ENCODE results near the gene EMC6. TPM values are rescaled to one million over a fixed set of nuclear protein-coding genes. Genes with fewer than 3 reads are reported as not detected.

The EMC6 gene
- total RNA-seq, 1 donor from 2014 or later, result 75.0 TPM

- H3K36me3 ChIP-seq, result peaks cover 20 to 25% of the 10 kb centered on the region in 2 donors
- intact Hi-C loops (cut with DNase I), result no loop called here
Observed at GRCh38 chr17:3710951-3711383, 42.4 kb downstream of the EMC6 start.

GRCh38 chr17:3712811-3713463 lies 44.3 kb downstream of the EMC6 start:
- Histone ChIP-seq H3K9me3 (no peaks in the 10 kb centered on the region), H3K27me3 (no peaks in the 10 kb centered on the region), H3K27ac (no peak overlapping the region), H3K4me1 (no peaks in the 10 kb centered on the region), H3K36me3 (peaks cover 38 to 39% of the 10 kb centered on the region in 2 donors), H3K4me3 (no peak overlapping the region)
- TF ChIP-seq CTCF (IDR thresholded peaks at IDR 0.05), result no peak
- intact Hi-C loops (cut with DNase I), result no loop called here
- DNase-seq (ENCODE audit: low spot score in 2 of 2), result no peak

More at GRCh38 chr17:3710951-3711383, 42.4 kb downstream of the EMC6 start:
- DNase-seq (ENCODE audit: low spot score in 2 of 2), result no peak
- TF ChIP-seq CTCF (IDR thresholded peaks at IDR 0.05), result no peak
- H3K27me3 ChIP-seq, result no peaks in the 10 kb centered on the region
- no peak overlapping the region for H3K27ac ChIP-seq
- no peaks in the 10 kb centered on the region for H3K9me3 ChIP-seq
- no peak overlapping the region for H3K4me3 ChIP-seq
- H3K4me1 ChIP-seq, result no peaks in the 10 kb centered on the region

GRCh38 chr17:3715296-3715695 lies 46.7 kb downstream of the EMC6 start:
- Histone ChIP-seq H3K4me3 (no peak overlapping the region), H3K4me1 (no peaks in the 10 kb centered on the region), H3K9me3 (no peaks in the 10 kb centered on the region), H3K27ac (no peak overlapping the region), H3K27me3 (no peaks in the 10 kb centered on the region), H3K36me3 (peaks cover 38 to 59% of the 10 kb centered on the region in 2 donors)
- intact Hi-C loops (cut with DNase I), result no loop called here
- DNase-seq (ENCODE audit: low spot score in 2 of 2), result no peak
- TF ChIP-seq CTCF (IDR thresholded peaks at IDR 0.05), result no peak

- intact Hi-C loops (cut with DNase I), result no loop called here
- Histone ChIP-seq H3K4me3 (no peak overlapping the region), H3K27me3 (no peaks in the 10 kb centered on the region), H3K36me3 (peaks cover 30 to 54% of the 10 kb centered on the region in 2 donors), H3K27ac (no peak overlapping the region), H3K9me3 (no peaks in the 10 kb centered on the region), H3K4me1 (peaks cover 0 to 4% of the 10 kb centered on the region in 2 donors)
- no peak for DNase-seq (ENCODE audit: low spot score in 2 of 2)
- no peak for TF ChIP-seq CTCF (IDR thresholded peaks at IDR 0.05)
Observed at GRCh38 chr17:3718201-3718600, 49.6 kb downstream of the EMC6 start.

GRCh38 chr17:3719265-3719664 lies 50.7 kb downstream of the EMC6 start:
- Histone ChIP-seq H3K4me3 (no peak overlapping the region), H3K9me3 (no peaks in the 10 kb centered on the region), H3K27ac (no peak overlapping the region), H3K36me3 (peaks cover 30 to 53% of the 10 kb centered on the region in 2 donors), H3K4me1 (peaks cover 4 to 6% of the 10 kb centered on the region in 2 donors), H3K27me3 (no peaks in the 10 kb centered on the region)
- DNase-seq (ENCODE audit: low spot score in 2 of 2), result no peak
- intact Hi-C loops (cut with DNase I), result no loop called here
- TF ChIP-seq CTCF (IDR thresholded peaks at IDR 0.05), result no peak

Other genes starting within 250 kb of the EMC6 start
- not detected for gene OR1E2, start 235.0 kb upstream of the EMC6 start, total RNA-seq
- not detected for gene SPATA22, start 197.0 kb upstream of the EMC6 start, total RNA-seq
- 0.11 TPM for gene ASPA, start 192.8 kb upstream of the EMC6 start, total RNA-seq
- gene TRPV3, start 111.0 kb upstream of the EMC6 start, total RNA-seq, result 0.11 TPM
- 15.9 TPM for gene TRPV1, start 59.4 kb upstream of the EMC6 start, total RNA-seq
- 0.32 TPM for gene SHPK, start 32.6 kb upstream of the EMC6 start, total RNA-seq
- gene CTNS, start 32.1 kb upstream of the EMC6 start, total RNA-seq, result 16.7 TPM
- 165 TPM for gene TAX1BP3, start 234 bp upstream of the EMC6 start, total RNA-seq
- gene P2RX5, start 27.3 kb downstream of the EMC6 start, total RNA-seq, result not detected
- gene HASPIN, start 55.1 kb downstream of the EMC6 start, total RNA-seq, result 2.7 TPM
- gene ITGAE, start 132.4 kb downstream of the EMC6 start, total RNA-seq, result 15.8 TPM
- 3.9 TPM for gene NCBP3, start 177.4 kb downstream of the EMC6 start, total RNA-seq
- gene CAMKK1, start 224.2 kb downstream of the EMC6 start, total RNA-seq, result 3.6 TPM
- not detected for gene P2RX1, start 247.7 kb downstream of the EMC6 start, total RNA-seq